ENCODE data around the gene EML5. TPM values are rescaled to one million over a fixed set of nuclear protein-coding genes. Genes with fewer than 3 reads are reported as not detected.

The EML5 gene
- total RNA-seq, 2 donors from 2014 or later = 8.3 to 17.2 TPM

GRCh38 chr14:88598097-88598675 is 194.6 kb downstream of the EML5 start:
- H3K36me3 ChIP-seq = no peaks in the 10 kb centered on the region
- TF ChIP-seq CTCF (IDR thresholded peaks at IDR 0.05) (no peak), POLR2AphosphoS5 (IDR thresholded peaks at IDR 0.05) (no peak), POLR2A (IDR thresholded peaks at IDR 0.05) (no peak)

GRCh38 chr14:88597601-88598000 is 195.2 kb downstream of the EML5 start:
- Histone ChIP-seq H3K9me3 (no peaks in the 10 kb centered on the region), H3K36me3 (no peaks in the 10 kb centered on the region), H3K27me3 (replicated peaks; ENCODE audit: insufficient read depth) (no peaks in the 10 kb centered on the region), H3K27ac (no peak overlapping the region), H3K4me3 (no peak overlapping the region), H3K4me1 (replicated peaks) (no peaks in the 10 kb centered on the region)
- 93% methylated on average over 4 of the region's 4 CpGs for WGBS
- no peak for DNase-seq (ENCODE audit: low spot score)
- intact Hi-C loops (cut with DNase I) = no loop called here
- TF ChIP-seq POLR2A (IDR thresholded peaks at IDR 0.05) (no peak), CTCF (IDR thresholded peaks at IDR 0.05) (no peak), POLR2AphosphoS5 (IDR thresholded peaks at IDR 0.05) (no peak)

More at GRCh38 chr14:88598097-88598675, 194.6 kb downstream of the EML5 start:
- H3K27me3 ChIP-seq (replicated peaks; ENCODE audit: insufficient read depth) = no peaks in the 10 kb centered on the region
- H3K9me3 ChIP-seq = no peaks in the 10 kb centered on the region
- DNase-seq (ENCODE audit: low spot score) = no peak
- 56% methylated on average over 2 of the region's 2 CpGs for WGBS
- H3K4me1 ChIP-seq (replicated peaks) = no peaks in the 10 kb centered on the region
- no peak overlapping the region for H3K4me3 ChIP-seq
- intact Hi-C loops (cut with DNase I) = no loop called here
- no peak overlapping the region for H3K27ac ChIP-seq

GRCh38 chr14:88597038-88597437 is 195.7 kb downstream of the EML5 start:
- WGBS = 89% methylated on average over 4 of the region's 4 CpGs
- no peaks in the 10 kb centered on the region for H3K36me3 ChIP-seq

GRCh38 chr14:88592031-88592430 is 200.7 kb downstream of the EML5 start:
- no peaks in the 10 kb centered on the region for H3K27me3 ChIP-seq (replicated peaks; ENCODE audit: insufficient read depth)
- H3K36me3 ChIP-seq = peaks cover 0 to 3% of the 10 kb centered on the region in 2 donors
- WGBS = 37% methylated on average over 1 of the region's 1 CpG
- TF ChIP-seq POLR2AphosphoS5 (IDR thresholded peaks at IDR 0.05) (no peak), POLR2A (IDR thresholded peaks at IDR 0.05) (no peak), CTCF (IDR thresholded peaks at IDR 0.05) (no peak)
- no peak for DNase-seq (ENCODE audit: low spot score)
- no peaks in the 10 kb centered on the region for H3K9me3 ChIP-seq
- intact Hi-C loops (cut with DNase I) = no loop called here
- no peaks in the 10 kb centered on the region for H3K4me1 ChIP-seq (replicated peaks)
- no peak overlapping the region for H3K4me3 ChIP-seq
- H3K27ac ChIP-seq = no peak overlapping the region

More at GRCh38 chr14:88597038-88597437, 195.7 kb downstream of the EML5 start:
- H3K4me3 ChIP-seq = no peak overlapping the region
- H3K27me3 ChIP-seq (replicated peaks; ENCODE audit: insufficient read depth) = no peaks in the 10 kb centered on the region
- TF ChIP-seq POLR2A (IDR thresholded peaks at IDR 0.05) = no peak
- TF ChIP-seq CTCF (IDR thresholded peaks at IDR 0.05) = no peak
- TF ChIP-seq POLR2AphosphoS5 (IDR thresholded peaks at IDR 0.05) = no peak
- intact Hi-C loops (cut with DNase I) = no loop called here
- no peak overlapping the region for H3K27ac ChIP-seq
- DNase-seq (ENCODE audit: low spot score) = no peak
- H3K9me3 ChIP-seq = no peaks in the 10 kb centered on the region
- H3K4me1 ChIP-seq (replicated peaks) = no peaks in the 10 kb centered on the region

GRCh38 chr14:88590173-88590572 is 202.6 kb downstream of the EML5 start:
- Histone ChIP-seq H3K27me3 (replicated peaks; ENCODE audit: insufficient read depth) (no peaks in the 10 kb centered on the region), H3K4me1 (replicated peaks) (no peaks in the 10 kb centered on the region), H3K36me3 (peaks cover 0 to 3% of the 10 kb centered on the region in 2 donors), H3K9me3 (no peaks in the 10 kb centered on the region), H3K27ac (no peak overlapping the region), H3K4me3 (no peak overlapping the region)
- no peak for DNase-seq (ENCODE audit: low spot score)
- no peak for TF ChIP-seq POLR2AphosphoS5 (IDR thresholded peaks at IDR 0.05)
- TF ChIP-seq CTCF (IDR thresholded peaks at IDR 0.05) = no peak
- TF ChIP-seq POLR2A (IDR thresholded peaks at IDR 0.05) = no peak
- WGBS = 42% methylated on average over 4 of the region's 4 CpGs
- intact Hi-C loops (cut with DNase I) = no loop called here

Data from prostate gland (tissue), 2 donors.